HG02571 (cell line): ENCODE results near the gene PTK7.

Experiments used
- ATAC-seq: cut with Tn5 transposase; IDR thresholded peaks from one replicate; pipeline ENCODE4 v1.9.1; 2021; ENCODE audit warnings: mild to moderate bottlenecking, moderate library complexity; ENCODE audit not compliant: unreplicated experiment

The PTK7 gene

GRCh38 chr6:43200541-43200940 lies 124.4 kb downstream of the PTK7 start:
- ATAC-seq, result no peak

- no peak for ATAC-seq
Observed at GRCh38 chr6:43202451-43202850, 126.3 kb downstream of the PTK7 start.

- no peak for ATAC-seq
Observed at GRCh38 chr6:43203029-43203717, 127.1 kb downstream of the PTK7 start.

GRCh38 chr6:43203718-43204095 lies 127.6 kb downstream of the PTK7 start:
- no peak for ATAC-seq

GRCh38 chr6:43204271-43205105 lies 128.4 kb downstream of the PTK7 start:
- no peak for ATAC-seq

GRCh38 chr6:43205849-43206248 lies 129.7 kb downstream of the PTK7 start:
- no peak for ATAC-seq

GRCh38 chr6:43207286-43207685 lies 131.2 kb downstream of the PTK7 start:
- no peak for ATAC-seq
